Measurements from ENCODE around the gene ATP2A3. TPM values are rescaled to one million over a fixed set of nuclear protein-coding genes. Genes with fewer than 3 reads are reported as not detected.

The ATP2A3 gene
- 10 to 100 TPM in 8 of 9 donors, 1 to 10 TPM in 1; 1.3 to 29.1 (median 14.3) TPM for total RNA-seq
- polyA plus RNA-seq, result 10 to 100 TPM in 2 of 3 donors, 1 to 10 TPM in 1; 3.7 to 27.1 (median 26.1) TPM
- long read RNA-seq, donor 1, result 0 reads
- long read RNA-seq, donor 2, result 0 reads
- long read RNA-seq, donor 3, result 0 reads
- long read RNA-seq, donor 4, partial matches to known transcripts, result 1 of 2 reads
- long read RNA-seq, donor 4, other reads (novel, unspliced or antisense), result 0 of 2 reads
- long read RNA-seq, donor 5, full-length matches to known transcripts, result 23 of 46 reads
- long read RNA-seq, donor 5, partial matches to known transcripts, result 14 of 46 reads
- long read RNA-seq, donor 5, other reads (novel, unspliced or antisense), result 9 of 46 reads
- long read RNA-seq, donor 6, partial matches to known transcripts, result 0 of 1 reads
- long read RNA-seq, donor 6, other reads (novel, unspliced or antisense), result 1 of 1 reads
- long read RNA-seq, donor 7, result 0 reads
- long read RNA-seq, donor 8, result 0 reads
- long read RNA-seq, donor 9, result 0 reads
- long read RNA-seq, donor 10, result 0 reads

DNA sequence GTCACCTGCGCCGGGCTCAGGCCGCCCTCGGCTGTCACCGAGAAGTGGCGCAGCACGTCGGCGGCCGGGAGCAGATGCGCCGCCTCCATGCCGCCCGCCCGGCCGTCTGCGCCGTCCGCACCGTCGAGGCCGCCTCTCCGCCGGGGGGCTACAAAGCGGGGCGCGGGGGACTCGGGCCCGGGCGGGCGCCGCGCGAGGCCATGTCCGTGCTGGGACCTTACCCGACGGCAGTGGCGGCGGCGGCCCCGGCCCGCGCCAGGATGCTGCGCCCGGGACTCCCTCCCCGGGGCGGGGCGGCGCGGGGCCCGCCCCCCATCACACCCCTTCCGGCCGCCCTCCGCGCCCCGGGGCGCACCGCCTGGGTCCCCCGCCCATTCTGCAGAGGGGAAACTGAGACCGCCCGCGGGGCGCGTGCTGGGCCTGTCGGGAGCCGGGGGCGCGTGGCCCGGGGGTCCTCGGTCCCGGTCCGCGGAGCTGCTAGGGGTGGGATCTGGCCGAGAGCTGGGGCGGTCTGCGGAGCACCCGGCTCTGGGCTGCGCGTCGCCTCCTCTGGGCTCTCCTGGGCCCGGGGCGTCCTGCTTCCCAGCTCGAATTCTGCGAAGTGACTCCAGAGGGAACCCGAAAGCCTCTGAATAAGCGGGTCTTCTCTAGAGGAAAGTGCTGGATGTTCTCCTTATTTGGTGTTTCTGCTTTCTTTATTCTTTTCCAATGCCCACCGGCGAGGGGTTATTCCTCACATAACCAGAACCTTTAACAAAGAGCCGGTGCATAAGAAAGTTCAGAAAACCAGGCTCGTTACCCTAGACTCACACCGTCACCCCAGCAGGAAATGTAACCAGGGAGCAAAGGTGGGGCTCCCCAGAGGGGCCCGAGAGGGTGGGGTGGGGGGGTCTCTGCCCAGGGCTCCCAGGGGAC lies at the start of gene ATP2A3:
Gene ATP2A3 (minus strand): TSS at position 235 of the 915 bp plus-strand sequence. CDS start 146 bp downstream, at position 89.
- peaks cover 12% of the 10 kb centered on the region for H3K27me3 ChIP-seq
- WGBS, 4 donors, result 2 to 16% (median 5%) methylated on average over 9 to 92 of the region's 92 CpGs
- DNase-seq, result no peak
- H3K4me3 ChIP-seq, result peak within 1 kb of the TSS in 1 of 4 donors; percentile 62
- H3K9me3 ChIP-seq (replicated peaks in 1 of 3), result no peaks in the 10 kb centered on the region
- peak within 1 kb of the TSS in 2 of 5 donors; percentile 12 to 15 for H3K27ac ChIP-seq
- TF ChIP-seq, protein P1, sequence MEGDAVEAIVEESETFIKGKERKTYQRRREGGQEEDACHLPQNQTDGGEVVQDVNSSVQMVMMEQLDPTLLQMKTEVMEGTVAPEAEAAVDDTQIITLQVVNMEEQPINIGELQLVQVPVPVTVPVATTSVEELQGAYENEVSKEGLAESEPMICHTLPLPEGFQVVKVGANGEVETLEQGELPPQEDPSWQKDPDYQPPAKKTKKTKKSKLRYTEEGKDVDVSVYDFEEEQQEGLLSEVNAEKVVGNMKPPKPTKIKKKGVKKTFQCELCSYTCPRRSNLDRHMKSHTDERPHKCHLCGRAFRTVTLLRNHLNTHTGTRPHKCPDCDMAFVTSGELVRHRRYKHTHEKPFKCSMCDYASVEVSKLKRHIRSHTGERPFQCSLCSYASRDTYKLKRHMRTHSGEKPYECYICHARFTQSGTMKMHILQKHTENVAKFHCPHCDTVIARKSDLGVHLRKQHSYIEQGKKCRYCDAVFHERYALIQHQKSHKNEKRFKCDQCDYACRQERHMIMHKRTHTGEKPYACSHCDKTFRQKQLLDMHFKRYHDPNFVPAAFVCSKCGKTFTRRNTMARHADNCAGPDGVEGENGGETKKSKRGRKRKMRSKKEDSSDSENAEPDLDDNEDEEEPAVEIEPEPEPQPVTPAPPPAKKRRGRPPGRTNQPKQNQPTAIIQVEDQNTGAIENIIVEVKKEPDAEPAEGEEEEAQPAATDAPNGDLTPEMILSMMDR (IDR thresholded peaks at IDR 0.05), result no peak
- TF ChIP-seq POLR2A (IDR thresholded peaks at IDR 0.05), result peak in 1 of 2 donors; percentile 4
- no peaks in the 10 kb centered on the region for H3K36me3 ChIP-seq (replicated peaks in 1 of 2)
- peaks cover 13 to 40% of the 10 kb centered on the region in 2 donors for H3K4me1 ChIP-seq (replicated peaks in 1 of 2)
- intact Hi-C loops (cut with DNase I), result no loop called here

DNA sequence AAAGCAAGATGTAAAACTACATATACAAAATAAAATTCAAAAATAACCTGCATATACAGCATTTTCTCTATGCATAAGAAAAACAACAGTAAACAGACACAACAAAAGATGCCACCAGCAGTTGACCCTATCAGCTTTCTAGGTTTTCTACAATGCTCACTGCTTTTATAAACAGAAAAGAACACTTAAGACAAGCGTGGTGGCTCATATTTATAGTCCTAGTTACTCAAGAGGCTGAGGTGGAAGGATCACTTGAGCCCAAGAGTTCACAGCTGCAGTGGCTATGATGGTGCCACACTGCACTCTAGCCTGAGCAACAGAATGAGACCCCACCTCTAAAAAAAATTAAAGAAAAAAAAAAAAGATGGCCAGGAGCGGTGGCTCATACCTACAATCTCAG lies 46.5 kb upstream of the ATP2A3 start:
- TF ChIP-seq, protein P1 (IDR thresholded peaks at IDR 0.05), result no peak
- intact Hi-C loops (cut with DNase I), result no loop called here
- 83 to 92% (median 89%) methylated on average over 2 of the region's 2 CpGs for WGBS, 4 donors

DNA sequence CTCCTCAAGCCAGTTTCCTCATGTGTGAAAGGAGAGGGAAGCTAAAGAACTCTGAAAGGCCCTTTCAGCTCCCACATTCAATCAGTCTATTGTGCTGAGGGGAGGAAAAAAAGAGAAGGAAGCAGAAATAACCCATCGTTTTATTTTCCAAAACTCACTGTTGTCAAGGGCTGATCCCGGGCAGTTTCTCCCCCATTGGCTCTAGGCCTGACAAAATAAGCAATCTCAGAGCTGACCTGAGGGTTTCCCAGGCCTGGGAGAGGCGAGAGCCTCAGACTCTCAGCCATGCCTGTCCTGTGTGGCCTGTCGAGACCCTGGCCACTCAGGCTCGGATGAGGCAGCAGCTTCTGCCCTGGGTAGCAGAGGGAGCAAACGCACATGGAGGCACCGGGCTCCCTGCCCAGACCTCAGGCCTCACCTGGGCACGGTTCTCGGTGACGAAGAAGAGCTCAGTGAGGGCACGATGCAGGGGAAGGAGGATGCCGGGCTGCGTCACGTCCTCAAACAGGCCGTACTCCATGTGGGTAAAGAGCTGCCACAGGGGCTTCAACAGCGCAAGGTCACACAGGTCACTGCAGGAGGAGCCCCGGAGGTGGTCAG lies 45.0 kb upstream of the ATP2A3 start:
- H3K4me1 ChIP-seq (replicated peaks in 1 of 2), result peaks cover 0 to 6% of the 10 kb centered on the region in 2 donors
- no peaks in the 10 kb centered on the region for H3K27me3 ChIP-seq
- intact Hi-C loops (cut with DNase I), result loop anchor here in 1 of 2 donors (5.0 kb wide), 1 partner anchor 97 kb away; no protein-coding TSS in a partner anchor
- 59 to 86% (median 77%) methylated on average over 6 to 17 of the region's 17 CpGs for WGBS, 4 donors
- H3K4me3 ChIP-seq, result no peak overlapping the region
- H3K27ac ChIP-seq, result peak overlapping the region in 2 of 5 donors; percentile 15 to 68
- DNase-seq, result no peak
- TF ChIP-seq, protein P1 (IDR thresholded peaks at IDR 0.05), result no peak
- no peak for TF ChIP-seq POLR2A (IDR thresholded peaks at IDR 0.05)
- H3K36me3 ChIP-seq (replicated peaks in 1 of 2), result peaks cover 0 to 81% of the 10 kb centered on the region in 2 donors
- H3K9me3 ChIP-seq (replicated peaks in 1 of 3), result no peaks in the 10 kb centered on the region

More for the DNA sequence above, 46.5 kb upstream of the ATP2A3 start:
- Histone ChIP-seq H3K36me3 (replicated peaks in 1 of 2) (peaks cover 0 to 87% of the 10 kb centered on the region in 2 donors), H3K27me3 (no peaks in the 10 kb centered on the region), H3K4me3 (no peak overlapping the region), H3K4me1 (replicated peaks in 1 of 2) (no peaks in the 10 kb centered on the region), H3K27ac (no peak overlapping the region), H3K9me3 (replicated peaks in 1 of 3) (no peaks in the 10 kb centered on the region)
- no peak for DNase-seq

Data from adrenal gland (tissue), 19 donors.